WTC11 (cell line): ENCODE measurements around the gene RFNG. TPM values are rescaled to one million over a fixed set of nuclear protein-coding genes. Genes with fewer than 3 reads are reported as not detected.

ENCODE experiments used
- ATAC-seq: fragments of 200-7000 bp; cut with Tn5 transposase; 2 replicates; pipeline ENCODE4 v1.10.0; 2021; ENCODE audit warnings: mild to moderate bottlenecking, moderate library complexity
- CTCF ChIA-PET: fragments of 300-600 bp; sonication (Branson Sonifier 250); formaldehyde crosslinking; loops from one replicate; lab custom pipeline; 2021; ENCODE audit warnings: antibody characterized with exemption; lab: Charles Lee
- POLR2A ChIA-PET: fragments of 350-600 bp; sonication (Branson Sonifier 250); formaldehyde crosslinking; loops from one replicate; lab custom pipeline; 2021; ENCODE audit warnings: antibody characterized with exemption; lab: Charles Lee
- DNase-seq: peaks from one replicate; pipeline ENCODE4 v3.0.0; 2021; ENCODE audit warnings: low spot score
- H3K27ac Mint-ChIP-seq: 2 replicates; pipeline ENCODE4 v1.8.0; 2021; ENCODE audit warnings: mixed read lengths
- H3K27me3 Mint-ChIP-seq: 2 replicates; pipeline ENCODE4 v1.8.0; 2021; ENCODE audit warnings: low read depth, mild to moderate bottlenecking, moderate library complexity, mixed read lengths
- H3K36me3 Mint-ChIP-seq: 2 replicates; pipeline ENCODE4 v1.8.0; 2021; ENCODE audit warnings: mixed read lengths
- H3K4me1 Mint-ChIP-seq: 2 replicates; pipeline ENCODE4 v1.8.0; 2022; ENCODE audit warnings: mixed read lengths
- H3K4me3 Mint-ChIP-seq: 2 replicates; pipeline ENCODE4 v1.8.0; 2021; ENCODE audit warnings: mild to moderate bottlenecking, moderate library complexity, mixed read lengths
- H3K9me3 Mint-ChIP-seq: 2 replicates; pipeline ENCODE4 v1.8.0; 2021; ENCODE audit warnings: mixed read lengths
- AR ChIP-seq: fragments of 250-450 bp; sonication (Bioruptor Pico); IDR thresholded peaks from 2 replicates; pipeline ENCODE4 v1.9.0; 2021; ENCODE audit warnings: mild to moderate bottlenecking
- ATF3 ChIP-seq: sonication (generic); formaldehyde crosslinking; conservative IDR thresholded peaks from 2 replicates; pipeline ENCODE4 v1.8.1; 2022; ENCODE audit warnings: mild to moderate bottlenecking, missing genetic modification reagents
- ATF6 ChIP-seq: sonication (generic); formaldehyde crosslinking; IDR thresholded peaks from 2 replicates; pipeline ENCODE4 v1.8.1; 2023; ENCODE audit warnings: mild to moderate bottlenecking, missing genetic modification reagents
- CREM ChIP-seq: sonication (generic); formaldehyde crosslinking; IDR thresholded peaks from 2 replicates; pipeline ENCODE4 v1.8.1; 2022; ENCODE audit warnings: mild to moderate bottlenecking, missing genetic modification reagents, moderate library complexity
- CTCF ChIP-seq: fragments of 200-600 bp; IDR thresholded peaks from 2 replicates; pipeline ENCODE4 v1.8.0; 2022; ENCODE audit warnings: antibody characterized with exemption
- ESRRA ChIP-seq: sonication (generic); formaldehyde crosslinking; IDR thresholded peaks from 2 replicates; pipeline ENCODE4 v1.8.1; 2022; ENCODE audit warnings: mild to moderate bottlenecking, missing genetic modification reagents, borderline replicate concordance
- FOXP1 ChIP-seq: sonication (generic); formaldehyde crosslinking; IDR thresholded peaks from 2 replicates; pipeline ENCODE4 v1.8.0; 2022; ENCODE audit warnings: missing genetic modification reagents, mild to moderate bottlenecking, moderate library complexity, borderline replicate concordance
- GTF2I ChIP-seq: fragments of 250-450 bp; sonication (Bioruptor Pico); conservative IDR thresholded peaks from 2 replicates; pipeline ENCODE4 v1.4.0; 2021; ENCODE audit warnings: mild to moderate bottlenecking
- HMGA2 ChIP-seq: fragments of 250-450 bp; sonication (Bioruptor Pico); IDR thresholded peaks from 2 replicates; pipeline ENCODE4 v1.4.0; 2021; ENCODE audit warnings: mild to moderate bottlenecking, moderate library complexity
- MLX ChIP-seq: sonication (generic); formaldehyde crosslinking; IDR thresholded peaks from 2 replicates; pipeline ENCODE4 v1.8.1; 2023; ENCODE audit warnings: mild to moderate bottlenecking, missing genetic modification reagents, moderate library complexity
- NFYB ChIP-seq: sonication (generic); formaldehyde crosslinking; conservative IDR thresholded peaks from 2 replicates; pipeline ENCODE4 v1.8.0; 2022; ENCODE audit warnings: low read depth, missing genetic modification reagents
- OVOL2 ChIP-seq: fragments of 250-450 bp; sonication (Bioruptor Pico); IDR thresholded peaks from 2 replicates; pipeline ENCODE4 v1.9.0; 2021; ENCODE audit warnings: mild to moderate bottlenecking, borderline replicate concordance
- PRRX2 ChIP-seq: fragments of 250-450 bp; sonication (Bioruptor Pico); IDR thresholded peaks from 2 replicates; pipeline ENCODE4 v1.8.0; 2021; ENCODE audit warnings: mild to moderate bottlenecking
- RELA ChIP-seq: sonication (generic); formaldehyde crosslinking; IDR thresholded peaks from 2 replicates; pipeline ENCODE4 v1.8.1; 2022; ENCODE audit warnings: missing genetic modification reagents, mild to moderate bottlenecking, borderline replicate concordance
- SP1 ChIP-seq: sonication (generic); formaldehyde crosslinking; conservative IDR thresholded peaks from 2 replicates; pipeline ENCODE4 v1.8.1; 2022; ENCODE audit warnings: missing genetic modification reagents
- USF1 ChIP-seq: sonication (generic); formaldehyde crosslinking; IDR thresholded peaks from 2 replicates; pipeline ENCODE4 v1.8.0; 2022; ENCODE audit warnings: mild to moderate bottlenecking, missing genetic modification reagents
- ZBTB21 ChIP-seq: sonication (generic); formaldehyde crosslinking; IDR thresholded peaks from 2 replicates; pipeline ENCODE4 v1.8.1; 2023; ENCODE audit warnings: mild to moderate bottlenecking, missing genetic modification reagents, borderline replicate concordance
- ZBTB43 ChIP-seq: sonication (generic); formaldehyde crosslinking; IDR thresholded peaks from 2 replicates; pipeline ENCODE4 v1.8.1; 2023; ENCODE audit warnings: mild to moderate bottlenecking, missing genetic modification reagents
- ZNF219 ChIP-seq: sonication (generic); formaldehyde crosslinking; IDR thresholded peaks from 2 replicates; pipeline ENCODE4 v1.8.0; 2023; ENCODE audit warnings: missing genetic modification reagents, mild to moderate bottlenecking, borderline replicate concordance
- ZNF396 ChIP-seq: fragments of 250-450 bp; sonication (Bioruptor Pico); IDR thresholded peaks from 2 replicates; pipeline ENCODE4 v1.8.0; 2021; ENCODE audit warnings: mild to moderate bottlenecking, moderate library complexity, borderline replicate concordance
- total RNA-seq: library from RNA; stranded (reverse); gene quantifications from 3 replicates; pipeline ENCODE4 v1.2.3, GENCODE V29; 2021

RFNG gene
- total RNA-seq, 1 experiment from 2014 or later, result 41.6 TPM

- ATAC-seq (no peak), DNase-seq (no peak)
- CTCF ChIA-PET, result interaction anchor here (1.2 to 4.9 kb wide), 3 partner anchors 46 to 158 kb away, joined by 4 to 37 read pairs (median 9); partner anchors contain the start of gene RAC3
- no peaks in the 10 kb centered on the region for H3K9me3 Mint-ChIP-seq
- no peaks in the 10 kb centered on the region for H3K4me1 Mint-ChIP-seq
- H3K27ac Mint-ChIP-seq, result peak overlapping the region; percentile 79
- no peak overlapping the region for H3K4me3 Mint-ChIP-seq
- peaks cover 6% of the 10 kb centered on the region for H3K27me3 Mint-ChIP-seq
- TF ChIP-seq CTCF, result no peak
- no peak for TF ChIP-seq SP1 (CRISPR knock-in tag)
- no peak for TF ChIP-seq USF1 (CRISPR knock-in tag)
- TF ChIP-seq ZNF219 (CRISPR knock-in tag), result no peak
- TF ChIP-seq ZBTB43, result no peak
- TF ChIP-seq AR, result no peak
- no peak for TF ChIP-seq CREM
- TF ChIP-seq GTF2I, result no peak
- TF ChIP-seq OVOL2 (CRISPR knock-in tag), result no peak
- no peak for TF ChIP-seq MLX (CRISPR knock-in tag)
- no peak for TF ChIP-seq RELA
- no peak for TF ChIP-seq NFYB (CRISPR knock-in tag)
- no peak for TF ChIP-seq FOXP1 (CRISPR knock-in tag)
- TF ChIP-seq ZNF396, result no peak
- no peak for TF ChIP-seq ZBTB21 (CRISPR knock-in tag)
- no peak for TF ChIP-seq ESRRA (CRISPR knock-in tag)
- TF ChIP-seq ATF3 (CRISPR knock-in tag), result no peak
- no peak for TF ChIP-seq HMGA2
- TF ChIP-seq ATF6, result no peak
- no peak for TF ChIP-seq PRRX2
- TF ChIP-seq, all 79 proteins: peak for 0
- POLR2A ChIA-PET, result no interaction called here
- H3K36me3 Mint-ChIP-seq, result peaks cover 13% of the 10 kb centered on the region
Measured at GRCh38 chr17:82078433-82078832, 26.8 kb upstream of the RFNG start.
